SK-N-MC (cell line): ENCODE measurements around the gene MVD.

Experiments used
- DNase-seq: peaks from one replicate; pipeline ENCODE4 v3.0.0-alpha.2; 2011; ENCODE audit warnings: low read depth, low spot score
- H3K27ac ChIP-seq: fragments of 200-600 bp; sonication (generic); 2 replicates; pipeline ENCODE4 v1.5.1; 2016; ENCODE audit warnings: mixed run types
- H3K36me3 ChIP-seq: fragments of 200-600 bp; sonication (generic); 2 replicates; pipeline ENCODE4 v1.6.1; 2017; ENCODE audit warnings: antibody characterized with exemption, low read length, mixed read lengths; ENCODE audit not compliant: insufficient read depth
- H3K4me3 ChIP-seq: fragments of 200-600 bp; sonication (generic); 2 replicates; pipeline ENCODE4 v1.5.1; 2016
- H3K9ac ChIP-seq: fragments of 200-600 bp; sonication (generic); 2 replicates; pipeline ENCODE4 v1.8.0; 2017; ENCODE audit warnings: mixed run types, mixed read lengths; ENCODE audit not compliant: insufficient read length
- H3K9me3 ChIP-seq: fragments of 200-600 bp; sonication (generic); 2 replicates; pipeline ENCODE4 v1.6.1; 2017; ENCODE audit warnings: low read depth, mild to moderate bottlenecking, antibody characterized with exemption, low read length, moderate library complexity, mixed read lengths
- EZH2 ChIP-seq: fragments of 200-600 bp; sonication (generic); IDR thresholded peaks from one replicate; pipeline ENCODE4 v1.6.1; 2017; ENCODE audit warnings: antibody characterized with exemption
- FOXP2 ChIP-seq: optimal IDR thresholded peaks from 2 replicates; pipeline ENCODE3; 2011; ENCODE audit warnings: mild to moderate bottlenecking, moderate library complexity; ENCODE audit not compliant: insufficient read depth; ENCODE audit errors: extremely low read length, control extremely low read depth
- POLR2AphosphoS5 ChIP-seq: IDR thresholded peaks from 2 replicates; pipeline ENCODE4 v1.6.1; 2012; ENCODE audit warnings: mild to moderate bottlenecking, low read depth, low read length, borderline replicate concordance

The MVD gene

GRCh38 chr16:88608076-88608475 is 54.8 kb downstream of the MVD start:
- no peak for DNase-seq
- TF ChIP-seq EZH2 (no peak), FOXP2 (no peak), POLR2AphosphoS5 (no peak)
- no peak overlapping the region for H3K4me3 ChIP-seq
- no peaks in the 10 kb centered on the region for H3K9me3 ChIP-seq
- H3K36me3 ChIP-seq: no peaks in the 10 kb centered on the region; the same call in 1 of the 2 replicates
- no peak overlapping the region for H3K9ac ChIP-seq
- no peak overlapping the region for H3K27ac ChIP-seq

- H3K4me3 ChIP-seq: no peak overlapping the region
- H3K27ac ChIP-seq: no peak overlapping the region
- no peaks in the 10 kb centered on the region for H3K9me3 ChIP-seq
- TF ChIP-seq POLR2AphosphoS5 (no peak), EZH2 (no peak), FOXP2 (no peak)
- DNase-seq: no peak
- no peak overlapping the region for H3K9ac ChIP-seq
- no peaks in the 10 kb centered on the region; the same call in 1 of the 2 replicates for H3K36me3 ChIP-seq
These were observed 56.6 kb downstream of the MVD start for GRCh38 chr16:88606148-88606757.

- Histone ChIP-seq H3K27ac (no peak overlapping the region), H3K9me3 (no peaks in the 10 kb centered on the region), H3K9ac (no peak overlapping the region), H3K36me3 (peaks cover 5% of the 10 kb centered on the region; the same call in 1 of the 2 replicates), H3K4me3 (no peak overlapping the region)
- no peak for DNase-seq
- TF ChIP-seq POLR2AphosphoS5 (no peak), EZH2 (no peak), FOXP2 (no peak)
These were observed 57.4 kb downstream of the MVD start for GRCh38 chr16:88605186-88606147.

- no peak overlapping the region for H3K27ac ChIP-seq
- no peak for TF ChIP-seq POLR2AphosphoS5
- TF ChIP-seq FOXP2: no peak
- TF ChIP-seq EZH2: no peak
- no peak overlapping the region for H3K9ac ChIP-seq
- H3K36me3 ChIP-seq: peaks cover 12% of the 10 kb centered on the region; the same call in 1 of the 2 replicates
- no peak overlapping the region for H3K4me3 ChIP-seq
- H3K9me3 ChIP-seq: no peaks in the 10 kb centered on the region
- no peak for DNase-seq
These were observed 60.8 kb downstream of the MVD start for GRCh38 chr16:88602091-88602490.
